Measurements from ENCODE around the gene CARHSP1.

Gene CARHSP1

DNA sequence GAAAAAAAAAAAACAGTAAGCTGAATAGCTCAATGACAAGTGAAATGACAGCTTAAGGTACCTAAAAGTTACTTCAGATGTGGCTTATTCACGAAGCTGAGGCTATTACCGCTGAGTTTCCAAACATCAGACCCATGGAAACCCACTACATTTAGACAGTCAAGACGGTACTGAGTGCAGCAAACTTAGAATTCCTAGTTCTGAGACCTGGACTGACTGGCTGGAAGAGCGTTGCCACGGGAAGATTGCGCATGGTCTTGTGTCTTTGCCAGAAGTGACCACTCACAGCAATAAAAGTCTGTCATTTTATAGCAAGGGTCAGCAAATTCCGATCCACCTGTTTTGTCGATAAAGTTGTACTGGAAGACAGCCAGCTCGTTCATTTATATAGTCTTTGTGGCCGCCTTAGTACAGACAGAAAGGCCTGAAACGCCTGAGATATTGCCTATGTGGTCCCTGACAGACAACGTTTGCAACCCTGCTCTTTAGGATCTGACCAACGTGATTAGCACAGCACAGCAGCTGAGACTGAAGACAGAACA is 32.6 kb upstream of the CARHSP1 start:
- H3K4me3 ChIP-seq (ENCODE audit: low read depth, low read length), result no peak overlapping the region
- TF ChIP-seq, protein P1, sequence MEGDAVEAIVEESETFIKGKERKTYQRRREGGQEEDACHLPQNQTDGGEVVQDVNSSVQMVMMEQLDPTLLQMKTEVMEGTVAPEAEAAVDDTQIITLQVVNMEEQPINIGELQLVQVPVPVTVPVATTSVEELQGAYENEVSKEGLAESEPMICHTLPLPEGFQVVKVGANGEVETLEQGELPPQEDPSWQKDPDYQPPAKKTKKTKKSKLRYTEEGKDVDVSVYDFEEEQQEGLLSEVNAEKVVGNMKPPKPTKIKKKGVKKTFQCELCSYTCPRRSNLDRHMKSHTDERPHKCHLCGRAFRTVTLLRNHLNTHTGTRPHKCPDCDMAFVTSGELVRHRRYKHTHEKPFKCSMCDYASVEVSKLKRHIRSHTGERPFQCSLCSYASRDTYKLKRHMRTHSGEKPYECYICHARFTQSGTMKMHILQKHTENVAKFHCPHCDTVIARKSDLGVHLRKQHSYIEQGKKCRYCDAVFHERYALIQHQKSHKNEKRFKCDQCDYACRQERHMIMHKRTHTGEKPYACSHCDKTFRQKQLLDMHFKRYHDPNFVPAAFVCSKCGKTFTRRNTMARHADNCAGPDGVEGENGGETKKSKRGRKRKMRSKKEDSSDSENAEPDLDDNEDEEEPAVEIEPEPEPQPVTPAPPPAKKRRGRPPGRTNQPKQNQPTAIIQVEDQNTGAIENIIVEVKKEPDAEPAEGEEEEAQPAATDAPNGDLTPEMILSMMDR (IDR thresholded peaks at IDR 0.05; ENCODE audit: borderline replicate concordance, insufficient read depth, low read depth, low read length), result no peak

- TF ChIP-seq, protein P1 (IDR thresholded peaks at IDR 0.05; ENCODE audit: borderline replicate concordance, insufficient read depth, low read depth, low read length), result no peak
- H3K4me3 ChIP-seq (ENCODE audit: low read depth, low read length), result no peak overlapping the region
Measured at GRCh38 chr16:8900343-8900742, 31.5 kb upstream of the CARHSP1 start.

GRCh38 chr16:8899709-8900317 is 31.0 kb upstream of the CARHSP1 start:
- no peak overlapping the region for H3K4me3 ChIP-seq (ENCODE audit: low read depth, low read length)
- TF ChIP-seq, protein P1 (IDR thresholded peaks at IDR 0.05; ENCODE audit: borderline replicate concordance, insufficient read depth, low read depth, low read length), result no peak

- TF ChIP-seq, protein P1 (IDR thresholded peaks at IDR 0.05; ENCODE audit: borderline replicate concordance, insufficient read depth, low read depth, low read length), result no peak
- no peak overlapping the region for H3K4me3 ChIP-seq (ENCODE audit: low read depth, low read length)
Measured at GRCh38 chr16:8898660-8899318, 30.0 kb upstream of the CARHSP1 start.

- no peak overlapping the region for H3K4me3 ChIP-seq (ENCODE audit: low read depth, low read length)
- TF ChIP-seq, protein P1 (IDR thresholded peaks at IDR 0.05; ENCODE audit: borderline replicate concordance, insufficient read depth, low read depth, low read length), result no peak
Measured at GRCh38 chr16:8894736-8895334, 26.0 kb upstream of the CARHSP1 start.

DNA sequence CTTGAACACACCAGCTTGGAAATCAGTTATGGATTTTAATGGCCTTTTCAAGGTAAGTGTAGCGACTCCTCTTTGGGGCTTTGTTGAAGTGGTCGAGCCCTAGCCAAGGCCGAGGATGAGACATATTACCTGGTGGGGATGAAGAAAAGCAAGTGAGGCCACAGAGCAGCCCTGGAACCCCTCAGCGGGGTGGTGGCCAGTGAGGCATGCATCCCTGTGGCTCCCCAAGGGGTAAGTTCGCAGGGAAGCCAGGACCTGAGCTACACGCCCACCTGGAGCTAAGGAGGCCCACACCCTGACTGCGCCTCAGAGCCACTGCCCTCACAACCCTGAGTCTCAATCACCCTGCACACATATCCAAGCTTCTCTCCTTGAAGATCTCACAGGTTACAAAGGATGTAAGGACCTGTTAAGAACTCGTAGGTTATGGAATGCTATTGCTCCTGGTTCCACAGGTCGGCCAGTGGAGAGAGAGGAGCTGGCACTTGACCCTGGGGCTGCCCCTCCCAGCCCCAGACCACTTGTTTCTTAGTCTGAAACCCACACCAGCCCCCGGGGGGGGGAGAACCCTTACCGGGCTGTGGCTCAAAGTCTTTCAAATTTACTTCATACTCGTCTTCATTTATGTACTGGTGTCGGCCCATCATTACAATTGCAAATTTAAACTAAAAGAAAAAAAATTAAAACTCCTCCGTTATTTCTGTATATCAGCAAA is 25.3 kb upstream of the CARHSP1 start:
- TF ChIP-seq, protein P1 (IDR thresholded peaks at IDR 0.05; ENCODE audit: borderline replicate concordance, insufficient read depth, low read depth, low read length), result no peak

More for the DNA sequence above, 25.3 kb upstream of the CARHSP1 start:
- no peak overlapping the region for H3K4me3 ChIP-seq (ENCODE audit: low read depth, low read length)

Measured in GM12875 (cell line).